BLaER1 treated with 17β-estradiol and CSF1 and Interleukin-3, amounts not matched to agents 10 nM and 100 nM (cell line): ENCODE data around the gene ZNF324B.
"Not testable (repeated sequence)": the region's sequence is repeated elsewhere in the genome, so short reads cannot be mapped to it uniquely, and the experiment has no call there.

Experiments used
- H3K27ac ChIP-seq, 11 experiments: shearing (Covaris generic); formaldehyde crosslinking; 2 replicates each; pipeline ENCODE4 v1.8.1; 2022
- H3K27me3 ChIP-seq, 11 experiments: shearing (Covaris generic); formaldehyde crosslinking; 2 replicates each; pipeline ENCODE4 v1.8.1; 2022
- H3K36me3 ChIP-seq, 11 experiments: shearing (Covaris generic); formaldehyde crosslinking; 2 replicates each; pipeline ENCODE4 v1.8.1; 2022
- H3K4me1 ChIP-seq, 10 experiments: shearing (Covaris generic); formaldehyde crosslinking; 2 replicates each; pipeline ENCODE4 v1.8.1; 2022
- H3K4me2 ChIP-seq, 11 experiments: shearing (Covaris generic); formaldehyde crosslinking; 2 replicates each; pipeline ENCODE4 v1.8.1; 2022
- H3K4me3 ChIP-seq, 10 experiments: shearing (Covaris generic); formaldehyde crosslinking; 2 replicates each; pipeline ENCODE4 v1.8.1; 2022
- H3K9ac ChIP-seq, 11 experiments: shearing (Covaris generic); formaldehyde crosslinking; 2 replicates each; pipeline ENCODE4 v1.8.1; 2022
- H3K9me3 ChIP-seq, 11 experiments: shearing (Covaris generic); formaldehyde crosslinking; replicated peaks in 1 of 11; 2 replicates each; pipeline ENCODE4 v1.8.1; 2022
- H4K20me1 ChIP-seq, 11 experiments: shearing (Covaris generic); formaldehyde crosslinking; 2 replicates each; pipeline ENCODE4 v1.8.1; 2022
- Cebpa-rat ChIP-seq, 11 experiments: shearing (Covaris generic); IDR thresholded peaks; 2 replicates each; pipeline ENCODE4 v1.8.1; 2022

The ZNF324B gene

GRCh38 chr19:58451358-58452101, at the start of gene ZNF324B:
ZNF324B (plus strand) TSS chr19:58451622; CDS start chr19:58453702, 2,080 bp downstream.
- H3K27ac ChIP-seq = peak within 1 kb of the TSS in 10 of 11 experiments; percentile 41 to 75 (median 66); a peak in 19 of 22 replicates
- peaks cover 10 to 31% (median 23%) of the 10 kb centered on the region in 11 experiments; a peak in 20 of 22 replicates for H3K36me3 ChIP-seq
- peak within 1 kb of the TSS; percentile 72 to 88 (median 79) for H3K9ac ChIP-seq
- H4K20me1 ChIP-seq = peaks cover 0 to 10% (median 0%) of the 10 kb centered on the region in 11 experiments; a peak in 1 of 22 replicates
- H3K4me1 ChIP-seq = peaks cover 0 to 16% (median 9%) of the 10 kb centered on the region in 10 experiments; a peak in 14 of 20 replicates
- H3K27me3 ChIP-seq = peaks cover 0 to 25% (median 20%) of the 10 kb centered on the region in 11 experiments; a peak in 15 of 22 replicates
- H3K4me3 ChIP-seq = peak within 1 kb of the TSS; percentile 63 to 92 (median 86)
- peak within 1 kb of the TSS; percentile 82 to 97 (median 92) for H3K4me2 ChIP-seq
- peaks cover 36 to 44% (median 42%) of the 10 kb centered on the region in 11 experiments for H3K9me3 ChIP-seq
- no peak for TF ChIP-seq Cebpa-rat (IDR thresholded peaks at IDR 0.05)

DNA sequence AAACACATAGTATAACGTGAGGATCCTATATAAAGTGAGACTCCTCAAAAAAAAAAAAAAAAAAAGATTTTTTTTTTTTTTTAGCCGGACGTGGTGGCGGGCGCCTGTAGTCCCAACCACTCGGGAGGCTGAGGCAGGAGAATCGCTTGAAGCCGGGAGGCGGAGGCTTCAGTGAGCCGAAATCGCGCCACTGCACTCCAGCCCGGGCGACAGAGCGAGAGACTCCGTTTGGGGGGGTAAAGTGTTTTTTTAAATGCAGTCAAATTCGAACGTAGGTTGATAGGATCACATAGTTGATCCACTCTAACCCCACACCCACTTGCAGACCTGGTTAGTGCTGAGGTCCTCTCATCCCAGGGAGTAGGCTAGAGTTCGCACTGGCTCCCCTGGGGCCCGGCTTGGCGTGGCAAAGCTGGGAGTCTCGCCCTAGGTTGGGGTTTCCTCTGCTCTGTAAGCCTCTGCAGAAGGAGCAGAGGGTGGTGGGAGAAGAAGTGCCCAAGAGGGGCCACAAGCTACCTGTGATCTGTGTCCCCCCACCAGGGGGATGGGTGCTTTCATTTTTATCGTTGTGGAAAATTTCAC, 49.5 kb upstream of the ZNF324B start:
- H4K20me1 ChIP-seq = peaks cover 0 to 16% (median 9%) of the 10 kb centered on the region in 11 experiments; a peak in 11 of 22 replicates
- H3K4me1 ChIP-seq = peaks cover 18 to 29% (median 24%) of the 10 kb centered on the region in 10 experiments
- no peaks in the 10 kb centered on the region; a peak in 1 of 22 replicates for H3K9me3 ChIP-seq
- no peak for TF ChIP-seq Cebpa-rat (IDR thresholded peaks at IDR 0.05)
- peaks cover 0 to 7% (median 0%) of the 10 kb centered on the region in 11 experiments; a peak in 4 of 22 replicates for H3K36me3 ChIP-seq
- H3K27ac ChIP-seq = peak overlapping the region; percentile 41 to 77 (median 64); a peak in 20 of 22 replicates
- H3K27me3 ChIP-seq = no peaks in the 10 kb centered on the region
- peak overlapping the region; percentile 68 to 91 (median 83) for H3K4me2 ChIP-seq
- peak overlapping the region; percentile 71 to 85 (median 80) for H3K9ac ChIP-seq
- peak overlapping the region; percentile 67 to 78 (median 70) for H3K4me3 ChIP-seq

- not testable (repeated sequence) for H3K4me3 ChIP-seq, H3K9ac ChIP-seq, H3K27ac ChIP-seq, H3K27me3 ChIP-seq, H3K4me2 ChIP-seq, H3K36me3 ChIP-seq, H3K9me3 ChIP-seq, H4K20me1 ChIP-seq
- H3K4me1 ChIP-seq = peaks cover 26 to 38% (median 33%) of the 10 kb centered on the region in 10 experiments
Measured at GRCh38 chr19:58403920-58404478, 47.4 kb upstream of the ZNF324B start.

DNA sequence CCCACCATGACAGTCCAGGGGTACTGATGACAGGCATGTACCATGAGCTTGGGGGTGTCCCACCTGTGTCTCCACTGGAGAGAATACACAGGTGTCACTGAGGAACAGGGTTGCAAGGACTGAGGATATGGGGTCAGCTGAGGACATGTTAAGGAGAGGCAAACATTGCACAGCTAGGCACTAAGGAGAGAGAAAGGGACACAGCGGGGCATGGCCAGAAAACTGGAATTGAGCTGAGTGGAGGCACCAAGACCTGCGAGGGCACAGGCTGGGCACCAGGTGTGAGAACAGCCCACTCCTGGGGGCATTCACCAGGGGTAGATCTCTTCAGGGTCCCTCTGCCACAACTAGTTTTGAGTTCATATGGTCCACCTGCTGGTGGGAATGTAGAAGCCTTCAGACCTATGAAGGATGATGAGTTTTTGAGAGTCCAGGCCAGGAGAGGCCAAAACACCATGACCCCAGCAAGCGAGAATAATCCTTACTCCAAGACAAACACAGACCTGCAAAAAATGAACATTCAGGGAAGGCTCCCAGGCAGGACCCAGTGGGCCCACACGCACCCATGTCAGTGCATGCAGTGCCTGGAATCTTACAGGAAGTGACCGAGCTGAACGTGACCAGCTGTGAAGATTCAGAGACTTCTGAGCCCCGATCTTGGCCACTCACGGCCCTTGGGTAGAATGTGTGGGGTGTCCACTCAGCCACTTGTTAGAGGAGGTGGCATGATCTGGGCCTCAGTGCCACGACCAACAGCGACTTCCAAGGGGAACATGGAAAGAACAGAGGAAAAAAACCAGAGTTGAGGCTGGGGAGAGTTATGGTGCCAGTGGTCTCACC, 44.4 kb upstream of the ZNF324B start:
- H3K27me3 ChIP-seq = no peaks in the 10 kb centered on the region
- H3K36me3 ChIP-seq = peaks cover 0 to 13% (median 0%) of the 10 kb centered on the region in 11 experiments; a peak in 4 of 22 replicates
- H3K4me1 ChIP-seq = peaks cover 27 to 35% (median 32%) of the 10 kb centered on the region in 10 experiments
- H3K27ac ChIP-seq = peak overlapping the region in 10 of 11 experiments; percentile 78 to 92 (median 84); a peak in 21 of 22 replicates
- peak overlapping the region; percentile 77 to 91 (median 85) for H3K9ac ChIP-seq
- no peaks in the 10 kb centered on the region; a peak in 1 of 22 replicates for H3K9me3 ChIP-seq
- H4K20me1 ChIP-seq = peaks cover 0 to 12% (median 0%) of the 10 kb centered on the region in 11 experiments; a peak in 3 of 22 replicates
- H3K4me3 ChIP-seq = peak overlapping the region; percentile 84 to 98 (median 92)
- no peak for TF ChIP-seq Cebpa-rat (IDR thresholded peaks at IDR 0.05)
- peak overlapping the region; percentile 85 to 100 (median 97) for H3K4me2 ChIP-seq

DNA sequence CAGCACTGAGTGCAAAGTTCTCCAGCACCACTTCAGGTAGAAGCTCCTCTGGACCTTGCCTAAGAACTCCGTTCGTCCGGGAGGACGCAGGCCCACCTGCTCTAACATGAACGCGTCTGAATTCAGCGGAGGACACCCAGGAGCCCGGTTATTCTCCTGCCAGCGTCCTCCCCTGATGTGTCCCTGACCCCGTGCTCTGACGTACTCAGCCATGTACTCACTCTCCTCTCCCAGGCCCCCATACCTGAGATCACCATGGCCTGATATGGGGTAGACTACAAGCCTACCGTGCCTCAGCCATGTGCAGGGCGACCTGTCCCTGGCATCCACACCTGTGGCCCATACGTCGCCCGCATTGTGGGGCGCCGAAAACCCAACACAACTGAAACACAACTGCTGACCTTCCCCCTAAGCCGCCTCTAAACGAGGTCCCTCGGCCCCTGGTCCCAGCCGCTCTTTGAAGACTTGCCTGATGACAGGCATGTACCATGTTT, 43.7 kb upstream of the ZNF324B start:
- Histone ChIP-seq H3K4me1 (peaks cover 24 to 28% (median 27%) of the 10 kb centered on the region in 10 experiments), H3K9me3 (no peaks in the 10 kb centered on the region; a peak in 1 of 22 replicates), H3K4me2 (peak overlapping the region; percentile 85 to 100 (median 97)), H3K27ac (peak overlapping the region; percentile 75 to 92 (median 84)), H3K9ac (peak overlapping the region; percentile 77 to 91 (median 85)), H3K4me3 (peak overlapping the region; percentile 84 to 98 (median 92)), H4K20me1 (peaks cover 0 to 12% (median 0%) of the 10 kb centered on the region in 11 experiments; a peak in 3 of 22 replicates), H3K36me3 (peaks cover 0 to 18% (median 0%) of the 10 kb centered on the region in 11 experiments; a peak in 4 of 22 replicates), H3K27me3 (no peaks in the 10 kb centered on the region)
- TF ChIP-seq Cebpa-rat (IDR thresholded peaks at IDR 0.05) = no peak

GRCh38 chr19:58408152-58409009, 43.0 kb upstream of the ZNF324B start, which contains the start of gene ZNF584:
ZNF584 (plus strand) TSS chr19:58408649; CDS start chr19:58409148, 499 bp downstream.
- H3K27me3 ChIP-seq = no peaks in the 10 kb centered on the region
- H3K4me2 ChIP-seq = peak within 1 kb of the TSS; percentile 91 to 100 (median 97)
- H3K9ac ChIP-seq = peak within 1 kb of the TSS; percentile 77 to 91 (median 85)
- no peak for TF ChIP-seq Cebpa-rat (IDR thresholded peaks at IDR 0.05)
- peak within 1 kb of the TSS; percentile 84 to 98 (median 92) for H3K4me3 ChIP-seq
- H4K20me1 ChIP-seq = peaks cover 0 to 17% (median 0%) of the 10 kb centered on the region in 11 experiments; a peak in 3 of 22 replicates
- no peaks in the 10 kb centered on the region; a peak in 1 of 22 replicates for H3K9me3 ChIP-seq
- peaks cover 0 to 23% (median 0%) of the 10 kb centered on the region in 11 experiments; a peak in 6 of 22 replicates for H3K36me3 ChIP-seq
- peak within 1 kb of the TSS; percentile 75 to 92 (median 84) for H3K27ac ChIP-seq
- peaks cover 24 to 28% (median 27%) of the 10 kb centered on the region in 10 experiments for H3K4me1 ChIP-seq
